ENCODE data around the gene NRM. TPM values are rescaled to one million over a fixed set of nuclear protein-coding genes. Genes with fewer than 3 reads are reported as not detected.

Gene NRM
- total RNA-seq, 1 experiment from 2014 or later, result 31.2 TPM

- TF ChIP-seq ATF6 (CRISPR knock-in tag; IDR thresholded peaks at IDR 0.05) (no peak), NR1H2 (CRISPR knock-in tag; IDR thresholded peaks at IDR 0.05) (no peak), ARID4B (CRISPR knock-in tag; IDR thresholded peaks at IDR 0.05; ENCODE audit: borderline replicate concordance) (peak; percentile 76), NR2C2 (CRISPR knock-in tag; IDR thresholded peaks at IDR 0.05) (no peak), ESRRA (CRISPR knock-in tag; IDR thresholded peaks at IDR 0.05; ENCODE audit: borderline replicate concordance) (peak; percentile 71; the same call in 1 of the 2 replicates), RELA (CRISPR knock-in tag; IDR thresholded peaks at IDR 0.05; ENCODE audit: borderline replicate concordance) (no peak), GABPB1 (CRISPR knock-in tag; IDR thresholded peaks at IDR 0.05) (peak; percentile 62), ATF3 (CRISPR knock-in tag; conservative IDR thresholded peaks at IDR 0.05) (no peak), MXD4 (CRISPR knock-in tag; IDR thresholded peaks at IDR 0.05; ENCODE audit: borderline replicate concordance) (no peak), ZNF219 (CRISPR knock-in tag; IDR thresholded peaks at IDR 0.05; ENCODE audit: borderline replicate concordance) (no peak), ZNF138 (CRISPR knock-in tag; conservative IDR thresholded peaks at IDR 0.05) (no peak), EMX1 (CRISPR knock-in tag; IDR thresholded peaks at IDR 0.05) (peak; percentile 96), ZNF671 (CRISPR knock-in tag; IDR thresholded peaks at IDR 0.05) (peak; percentile 90), SOX15 (CRISPR knock-in tag; IDR thresholded peaks at IDR 0.05) (no peak), SMAD3 (CRISPR knock-in tag; IDR thresholded peaks at IDR 0.05; ENCODE audit: borderline replicate concordance) (no peak), ZNF317 (CRISPR knock-in tag; IDR thresholded peaks at IDR 0.05; ENCODE audit: borderline replicate concordance, low read depth) (0 out of 2 replicates have a peak, but pooled peaks have one; percentile 30), ELF4 (CRISPR knock-in tag; IDR thresholded peaks at IDR 0.05; ENCODE audit: low read depth) (no peak), CDX4 (CRISPR knock-in tag; IDR thresholded peaks at IDR 0.05; ENCODE audit: borderline replicate concordance) (peak; percentile 75; the same call in 1 of the 2 replicates), NR3C1 (CRISPR knock-in tag; conservative IDR thresholded peaks at IDR 0.05; ENCODE audit: low read depth) (no peak), STAT6 (CRISPR knock-in tag; conservative IDR thresholded peaks at IDR 0.05; ENCODE audit: low read depth) (no peak)
- TF ChIP-seq, protein P1, sequence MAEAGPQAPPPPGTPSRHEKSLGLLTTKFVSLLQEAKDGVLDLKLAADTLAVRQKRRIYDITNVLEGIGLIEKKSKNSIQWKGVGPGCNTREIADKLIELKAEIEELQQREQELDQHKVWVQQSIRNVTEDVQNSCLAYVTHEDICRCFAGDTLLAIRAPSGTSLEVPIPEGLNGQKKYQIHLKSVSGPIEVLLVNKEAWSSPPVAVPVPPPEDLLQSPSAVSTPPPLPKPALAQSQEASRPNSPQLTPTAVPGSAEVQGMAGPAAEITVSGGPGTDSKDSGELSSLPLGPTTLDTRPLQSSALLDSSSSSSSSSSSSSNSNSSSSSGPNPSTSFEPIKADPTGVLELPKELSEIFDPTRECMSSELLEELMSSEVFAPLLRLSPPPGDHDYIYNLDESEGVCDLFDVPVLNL (CRISPR knock-in tag; IDR thresholded peaks at IDR 0.05; ENCODE audit: borderline replicate concordance, low read depth), result no peak
- TF ChIP-seq, protein P2, sequence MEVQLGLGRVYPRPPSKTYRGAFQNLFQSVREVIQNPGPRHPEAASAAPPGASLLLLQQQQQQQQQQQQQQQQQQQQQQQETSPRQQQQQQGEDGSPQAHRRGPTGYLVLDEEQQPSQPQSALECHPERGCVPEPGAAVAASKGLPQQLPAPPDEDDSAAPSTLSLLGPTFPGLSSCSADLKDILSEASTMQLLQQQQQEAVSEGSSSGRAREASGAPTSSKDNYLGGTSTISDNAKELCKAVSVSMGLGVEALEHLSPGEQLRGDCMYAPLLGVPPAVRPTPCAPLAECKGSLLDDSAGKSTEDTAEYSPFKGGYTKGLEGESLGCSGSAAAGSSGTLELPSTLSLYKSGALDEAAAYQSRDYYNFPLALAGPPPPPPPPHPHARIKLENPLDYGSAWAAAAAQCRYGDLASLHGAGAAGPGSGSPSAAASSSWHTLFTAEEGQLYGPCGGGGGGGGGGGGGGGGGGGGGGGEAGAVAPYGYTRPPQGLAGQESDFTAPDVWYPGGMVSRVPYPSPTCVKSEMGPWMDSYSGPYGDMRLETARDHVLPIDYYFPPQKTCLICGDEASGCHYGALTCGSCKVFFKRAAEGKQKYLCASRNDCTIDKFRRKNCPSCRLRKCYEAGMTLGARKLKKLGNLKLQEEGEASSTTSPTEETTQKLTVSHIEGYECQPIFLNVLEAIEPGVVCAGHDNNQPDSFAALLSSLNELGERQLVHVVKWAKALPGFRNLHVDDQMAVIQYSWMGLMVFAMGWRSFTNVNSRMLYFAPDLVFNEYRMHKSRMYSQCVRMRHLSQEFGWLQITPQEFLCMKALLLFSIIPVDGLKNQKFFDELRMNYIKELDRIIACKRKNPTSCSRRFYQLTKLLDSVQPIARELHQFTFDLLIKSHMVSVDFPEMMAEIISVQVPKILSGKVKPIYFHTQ (CRISPR knock-in tag; IDR thresholded peaks at IDR 0.05), result peak; percentile 77; the same call in 1 of the 2 replicates
Observed at GRCh38 chr6:30721198-30722024, 30.6 kb upstream of the NRM start (continued).

Measured in WTC11 (cell line).